ENCODE results near the gene TPCN1. TPM values are rescaled to one million over a fixed set of nuclear protein-coding genes. Genes with fewer than 3 reads are reported as not detected.

Gene TPCN1
- 7.7 TPM for polyA plus RNA-seq (2013, experiment 1 of 2)
- 9.8 TPM for polyA plus RNA-seq (2013, experiment 2 of 2)

DNA sequence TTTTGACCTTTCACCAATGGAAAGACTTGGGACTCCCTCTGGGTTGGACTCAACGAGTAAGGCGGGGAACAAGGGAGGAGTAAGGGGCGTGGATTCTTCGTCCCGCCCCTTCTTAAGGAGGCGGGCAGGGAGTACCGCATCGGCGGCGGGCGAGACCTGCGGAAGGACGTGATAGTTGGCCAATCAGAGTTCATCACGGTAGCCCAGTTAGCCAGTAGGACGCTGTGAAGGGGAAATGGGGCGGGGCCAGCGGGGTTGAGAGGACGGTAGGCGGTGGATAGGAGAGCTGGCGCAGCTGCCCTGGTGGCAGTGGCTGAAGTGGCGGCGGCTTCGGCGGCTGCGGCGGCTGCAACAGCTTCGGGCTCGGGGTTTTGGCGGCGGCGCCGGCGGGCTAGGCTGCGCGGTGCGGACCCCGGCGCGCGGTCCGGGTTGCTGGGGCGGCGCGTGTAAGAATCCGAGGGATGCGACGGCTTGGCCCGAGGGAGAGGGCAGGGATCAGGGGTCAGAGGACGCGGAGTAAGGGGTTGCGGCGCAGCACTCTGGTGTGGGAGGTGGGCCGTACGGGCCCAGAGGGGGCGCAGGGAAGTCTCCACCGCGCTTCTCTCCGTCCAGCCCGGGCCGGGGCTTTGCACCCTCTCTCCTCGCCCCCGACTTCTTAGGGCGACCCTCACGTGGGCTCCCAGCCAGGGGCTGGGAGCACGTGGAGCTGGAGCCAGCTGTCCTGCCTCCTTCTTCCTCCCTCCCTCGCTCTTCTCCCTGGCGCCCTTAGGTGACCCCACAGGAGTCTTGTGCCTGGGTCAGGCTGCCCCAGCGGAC is at the start of gene TPCN1:
TPCN1 (plus strand) TSS at position 284 of the 816 bp plus-strand sequence. CDS start 5,389 bp downstream, outside the sequence.
- peak within 1 kb of the TSS; percentile 76; the same call in 1 of the 2 replicates for H3K27ac ChIP-seq (ENCODE audit: low read depth, low read length)
- H3K36me3 ChIP-seq (ENCODE audit: insufficient read depth, low read length) = no peaks in the 10 kb centered on the region
- 1% methylated on average over 68 of the region's 68 CpGs for WGBS
- peaks cover 12% of the 10 kb centered on the region; the same call in 1 of the 2 replicates for H3K4me1 ChIP-seq (ENCODE audit: insufficient read depth, low read length)
- H3K27me3 ChIP-seq (ENCODE audit: insufficient read depth, low read length) = no peaks in the 10 kb centered on the region
- H3K4me3 ChIP-seq (ENCODE audit: low read length) = peak within 1 kb of the TSS; percentile 74
- peak within 1 kb of the TSS; percentile 78 for H3K9ac ChIP-seq (ENCODE audit: low read depth, low read length)
- H3K9me3 ChIP-seq (ENCODE audit: insufficient read depth, low read depth, low read length) = no peaks in the 10 kb centered on the region

DNA sequence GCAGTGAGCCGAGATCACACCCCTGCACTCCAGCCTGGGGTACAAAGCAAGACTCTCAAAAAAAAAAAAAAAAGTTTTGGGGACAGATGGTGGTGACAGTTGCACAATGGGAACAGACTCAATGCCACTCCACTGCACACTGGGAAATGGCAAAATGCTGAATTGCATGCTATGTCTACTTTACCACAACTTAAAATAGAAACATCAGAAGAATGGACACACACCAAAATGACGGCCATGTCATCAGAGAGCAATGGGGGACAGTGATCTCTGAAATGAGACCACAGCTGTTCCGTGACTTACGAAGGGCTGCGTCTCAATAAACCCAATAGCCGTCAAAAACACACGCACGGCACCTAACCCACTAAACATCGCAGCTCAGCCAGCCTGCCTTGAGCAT is 49.7 kb upstream of the TPCN1 start:
- H3K4me3 ChIP-seq (ENCODE audit: low read length) = no peak overlapping the region
- H3K9ac ChIP-seq (ENCODE audit: low read depth, low read length) = no peak overlapping the region
- H3K27me3 ChIP-seq (ENCODE audit: insufficient read depth, low read length) = no peaks in the 10 kb centered on the region
- no peaks in the 10 kb centered on the region for H3K9me3 ChIP-seq (ENCODE audit: insufficient read depth, low read depth, low read length)
- no peaks in the 10 kb centered on the region for H3K4me1 ChIP-seq (ENCODE audit: insufficient read depth, low read length)
- 97% methylated on average over 9 of the region's 9 CpGs for WGBS
- H3K27ac ChIP-seq (ENCODE audit: low read depth, low read length) = no peak overlapping the region
- H3K36me3 ChIP-seq (ENCODE audit: insufficient read depth, low read length) = peaks cover 92% of the 10 kb centered on the region

GRCh38 chr12:113172185-113172584 is 49.1 kb upstream of the TPCN1 start:
- H3K27me3 ChIP-seq (ENCODE audit: insufficient read depth, low read length) = no peaks in the 10 kb centered on the region
- no peak overlapping the region for H3K9ac ChIP-seq (ENCODE audit: low read depth, low read length)
- peaks cover 92% of the 10 kb centered on the region for H3K36me3 ChIP-seq (ENCODE audit: insufficient read depth, low read length)
- WGBS = 96% methylated on average over 20 of the region's 20 CpGs
- no peak overlapping the region for H3K4me3 ChIP-seq (ENCODE audit: low read length)
- no peaks in the 10 kb centered on the region for H3K4me1 ChIP-seq (ENCODE audit: insufficient read depth, low read length)
- H3K27ac ChIP-seq (ENCODE audit: low read depth, low read length) = no peak overlapping the region
- H3K9me3 ChIP-seq (ENCODE audit: insufficient read depth, low read depth, low read length) = no peaks in the 10 kb centered on the region

GRCh38 chr12:113173081-113173698 is 48.1 kb upstream of the TPCN1 start:
- no peak overlapping the region for H3K9ac ChIP-seq (ENCODE audit: low read depth, low read length)
- H3K36me3 ChIP-seq (ENCODE audit: insufficient read depth, low read length) = peaks cover 92% of the 10 kb centered on the region
- no peaks in the 10 kb centered on the region for H3K27me3 ChIP-seq (ENCODE audit: insufficient read depth, low read length)
- H3K4me1 ChIP-seq (ENCODE audit: insufficient read depth, low read length) = no peaks in the 10 kb centered on the region
- no peak overlapping the region for H3K4me3 ChIP-seq (ENCODE audit: low read length)
- H3K27ac ChIP-seq (ENCODE audit: low read depth, low read length) = no peak overlapping the region
- H3K9me3 ChIP-seq (ENCODE audit: insufficient read depth, low read depth, low read length) = no peaks in the 10 kb centered on the region
- 95% methylated on average over 7 of the region's 7 CpGs for WGBS

DNA sequence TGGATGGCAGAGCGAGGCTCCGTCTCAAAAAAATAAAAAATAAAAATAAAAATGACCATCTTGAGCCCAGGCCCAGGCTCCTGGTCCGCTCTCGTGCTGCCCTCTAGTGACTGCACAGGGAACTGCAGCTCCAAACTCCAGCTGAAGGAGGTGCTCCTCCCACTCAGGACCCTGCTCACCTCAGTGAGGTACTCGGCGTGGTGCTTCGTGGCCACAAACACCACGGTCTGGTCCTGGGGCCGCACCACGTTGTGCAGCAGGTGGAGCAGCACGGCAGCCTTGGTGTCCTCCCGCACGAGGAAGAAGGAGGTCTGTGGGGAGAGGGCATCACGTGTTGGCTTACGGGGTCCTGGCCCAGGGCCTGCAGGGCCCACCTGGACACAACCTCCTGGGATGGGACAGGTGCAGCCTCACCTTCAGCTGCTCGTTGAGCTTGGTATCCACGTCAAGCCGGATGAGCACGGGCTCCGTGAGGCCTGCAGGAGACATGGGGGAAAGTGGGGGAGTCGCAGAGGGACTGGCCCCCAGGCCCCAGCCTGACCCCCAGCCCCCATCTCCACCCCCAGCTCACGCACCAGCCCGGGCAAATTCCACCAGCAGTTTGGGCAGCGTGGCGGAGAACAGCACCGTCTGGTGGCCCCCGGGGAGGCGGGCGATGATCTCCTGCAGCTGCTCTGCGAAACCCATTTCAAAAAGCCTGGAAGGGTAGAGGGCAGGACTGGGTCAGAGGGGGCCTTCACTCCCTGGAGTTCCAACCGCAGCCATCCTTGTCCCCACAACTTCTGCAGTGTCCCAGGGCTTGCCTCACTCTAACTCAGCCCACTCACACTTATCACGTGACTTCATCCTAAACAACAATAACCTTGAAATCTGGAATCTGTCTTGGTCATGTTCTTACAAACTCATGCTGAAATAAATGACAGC is 46.5 kb upstream of the TPCN1 start:
- H3K4me1 ChIP-seq (ENCODE audit: insufficient read depth, low read length) = no peaks in the 10 kb centered on the region
- no peaks in the 10 kb centered on the region for H3K9me3 ChIP-seq (ENCODE audit: insufficient read depth, low read depth, low read length)
- no peak overlapping the region for H3K4me3 ChIP-seq (ENCODE audit: low read length)
- 77% methylated on average over 32 of the region's 32 CpGs for WGBS
- H3K36me3 ChIP-seq (ENCODE audit: insufficient read depth, low read length) = peaks cover 92% of the 10 kb centered on the region
- no peak overlapping the region for H3K9ac ChIP-seq (ENCODE audit: low read depth, low read length)
- H3K27ac ChIP-seq (ENCODE audit: low read depth, low read length) = no peak overlapping the region
- H3K27me3 ChIP-seq (ENCODE audit: insufficient read depth, low read length) = no peaks in the 10 kb centered on the region

DNA sequence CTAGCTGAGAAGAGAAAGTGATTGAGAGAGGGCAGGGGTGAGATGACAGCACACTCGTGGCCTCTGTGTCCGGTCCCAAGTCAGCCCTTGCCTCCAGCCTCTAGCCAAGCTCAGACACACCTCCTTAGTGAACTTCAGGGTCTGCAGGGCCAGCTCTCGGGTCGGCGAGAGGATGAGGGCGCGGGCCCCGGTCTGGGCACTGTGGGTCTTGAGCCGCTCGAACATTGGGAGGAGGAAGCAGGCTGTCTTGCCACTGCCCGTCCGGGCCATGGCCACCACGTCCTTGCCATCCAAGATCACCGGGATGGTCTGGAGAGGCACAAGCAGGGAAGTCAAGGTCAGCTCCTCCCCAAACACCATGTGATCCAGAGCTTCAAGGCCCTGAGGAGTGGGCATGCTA is 42.2 kb upstream of the TPCN1 start:
- H3K9ac ChIP-seq (ENCODE audit: low read depth, low read length) = no peak overlapping the region
- no peaks in the 10 kb centered on the region for H3K4me1 ChIP-seq (ENCODE audit: insufficient read depth, low read length)
- no peaks in the 10 kb centered on the region for H3K27me3 ChIP-seq (ENCODE audit: insufficient read depth, low read length)
- H3K9me3 ChIP-seq (ENCODE audit: insufficient read depth, low read depth, low read length) = no peaks in the 10 kb centered on the region
- no peak overlapping the region for H3K27ac ChIP-seq (ENCODE audit: low read depth, low read length)
- peaks cover 71% of the 10 kb centered on the region for H3K36me3 ChIP-seq (ENCODE audit: insufficient read depth, low read length)
- no peak overlapping the region for H3K4me3 ChIP-seq (ENCODE audit: low read length)
- WGBS = 97% methylated on average over 14 of the region's 14 CpGs

GRCh38 chr12:113180333-113180732 is 40.9 kb upstream of the TPCN1 start:
- 86% methylated on average over 4 of the region's 4 CpGs for WGBS
- Histone ChIP-seq H3K27me3 (ENCODE audit: insufficient read depth, low read length) (no peaks in the 10 kb centered on the region), H3K27ac (ENCODE audit: low read depth, low read length) (no peak overlapping the region), H3K9ac (ENCODE audit: low read depth, low read length) (no peak overlapping the region), H3K4me1 (ENCODE audit: insufficient read depth, low read length) (no peaks in the 10 kb centered on the region), H3K9me3 (ENCODE audit: insufficient read depth, low read depth, low read length) (no peaks in the 10 kb centered on the region), H3K36me3 (ENCODE audit: insufficient read depth, low read length) (peaks cover 61% of the 10 kb centered on the region), H3K4me3 (ENCODE audit: low read length) (no peak overlapping the region)

GRCh38 chr12:113181975-113182374 is 39.3 kb upstream of the TPCN1 start:
- H3K9ac ChIP-seq (ENCODE audit: low read depth, low read length) = no peak overlapping the region
- H3K4me3 ChIP-seq (ENCODE audit: low read length) = no peak overlapping the region
- peaks cover 52% of the 10 kb centered on the region for H3K36me3 ChIP-seq (ENCODE audit: insufficient read depth, low read length)
- WGBS = 93% methylated on average over 1 of the region's 3 CpGs
- H3K27ac ChIP-seq (ENCODE audit: low read depth, low read length) = no peak overlapping the region
- H3K4me1 ChIP-seq (ENCODE audit: insufficient read depth, low read length) = no peaks in the 10 kb centered on the region; the same call in 1 of the 2 replicates
- H3K27me3 ChIP-seq (ENCODE audit: insufficient read depth, low read length) = no peaks in the 10 kb centered on the region
- no peaks in the 10 kb centered on the region for H3K9me3 ChIP-seq (ENCODE audit: insufficient read depth, low read depth, low read length)

GRCh38 chr12:113183030-113183589 is 38.2 kb upstream of the TPCN1 start:
- peaks cover 48% of the 10 kb centered on the region for H3K36me3 ChIP-seq (ENCODE audit: insufficient read depth, low read length)
- WGBS = 95% methylated on average over 11 of the region's 11 CpGs
- H3K4me3 ChIP-seq (ENCODE audit: low read length) = no peak overlapping the region
- no peaks in the 10 kb centered on the region for H3K9me3 ChIP-seq (ENCODE audit: insufficient read depth, low read depth, low read length)
- H3K27ac ChIP-seq (ENCODE audit: low read depth, low read length) = no peak overlapping the region
- no peak overlapping the region for H3K9ac ChIP-seq (ENCODE audit: low read depth, low read length)
- H3K27me3 ChIP-seq (ENCODE audit: insufficient read depth, low read length) = no peaks in the 10 kb centered on the region
- H3K4me1 ChIP-seq (ENCODE audit: insufficient read depth, low read length) = no peaks in the 10 kb centered on the region; the same call in 1 of the 2 replicates

DNA sequence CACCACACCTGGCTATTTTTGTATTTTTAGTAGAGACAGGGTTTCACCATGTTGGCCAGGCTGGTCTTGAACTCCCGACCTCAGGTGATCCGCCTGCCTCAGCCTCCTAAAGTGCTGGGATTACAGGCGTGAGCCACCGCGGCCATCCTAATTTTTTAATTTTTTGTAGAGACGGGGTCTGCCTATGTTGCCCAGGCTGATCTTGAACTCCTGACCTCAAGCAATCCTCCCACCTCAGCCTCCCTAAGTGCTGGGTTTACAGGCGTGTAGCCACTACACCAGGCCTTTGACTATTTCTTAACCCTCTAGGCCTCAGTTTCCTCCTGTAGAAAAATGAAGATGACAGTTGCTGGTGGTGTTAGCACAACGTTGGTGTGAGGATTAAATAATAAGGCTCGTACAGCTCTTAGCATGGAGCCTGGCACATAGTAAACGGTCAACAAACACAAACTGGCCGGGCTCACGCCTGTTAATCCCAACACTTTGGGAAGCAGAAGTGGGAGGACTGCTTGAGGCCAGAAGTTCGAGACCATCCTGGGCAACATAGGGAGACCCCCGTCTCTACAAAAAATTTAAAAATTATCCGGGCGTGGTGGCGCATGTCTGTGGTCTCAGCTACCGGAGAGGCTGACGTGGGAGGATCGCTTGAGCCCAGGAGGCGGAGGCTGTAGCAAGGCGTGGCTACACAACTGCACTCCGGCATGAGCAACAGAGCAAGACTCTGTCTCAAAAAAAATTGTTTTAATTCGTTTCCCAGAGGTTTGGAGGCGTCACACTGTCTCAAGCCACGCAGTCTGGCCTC is 37.0 kb upstream of the TPCN1 start:
- H3K36me3 ChIP-seq (ENCODE audit: insufficient read depth, low read length) = peaks cover 41% of the 10 kb centered on the region
- no peaks in the 10 kb centered on the region; the same call in 1 of the 2 replicates for H3K4me1 ChIP-seq (ENCODE audit: insufficient read depth, low read length)
- no peak overlapping the region for H3K27ac ChIP-seq (ENCODE audit: low read depth, low read length)
- H3K27me3 ChIP-seq (ENCODE audit: insufficient read depth, low read length) = no peaks in the 10 kb centered on the region
- H3K4me3 ChIP-seq (ENCODE audit: low read length) = peak overlapping the region; percentile 78
- H3K9ac ChIP-seq (ENCODE audit: low read depth, low read length) = peak overlapping the region; percentile 94
- no peaks in the 10 kb centered on the region for H3K9me3 ChIP-seq (ENCODE audit: insufficient read depth, low read depth, low read length)
- WGBS = 38% methylated on average over 26 of the region's 26 CpGs

All from HUES64 (cell line).